Measurements from ENCODE around the gene LYRM4. TPM values are rescaled to one million over a fixed set of nuclear protein-coding genes. Genes with fewer than 3 reads are reported as not detected.

LYRM4 gene
- total and polyA plus RNA-seq, 4 donors = 15.2 to 23.2 (median 19.1) TPM

DNA sequence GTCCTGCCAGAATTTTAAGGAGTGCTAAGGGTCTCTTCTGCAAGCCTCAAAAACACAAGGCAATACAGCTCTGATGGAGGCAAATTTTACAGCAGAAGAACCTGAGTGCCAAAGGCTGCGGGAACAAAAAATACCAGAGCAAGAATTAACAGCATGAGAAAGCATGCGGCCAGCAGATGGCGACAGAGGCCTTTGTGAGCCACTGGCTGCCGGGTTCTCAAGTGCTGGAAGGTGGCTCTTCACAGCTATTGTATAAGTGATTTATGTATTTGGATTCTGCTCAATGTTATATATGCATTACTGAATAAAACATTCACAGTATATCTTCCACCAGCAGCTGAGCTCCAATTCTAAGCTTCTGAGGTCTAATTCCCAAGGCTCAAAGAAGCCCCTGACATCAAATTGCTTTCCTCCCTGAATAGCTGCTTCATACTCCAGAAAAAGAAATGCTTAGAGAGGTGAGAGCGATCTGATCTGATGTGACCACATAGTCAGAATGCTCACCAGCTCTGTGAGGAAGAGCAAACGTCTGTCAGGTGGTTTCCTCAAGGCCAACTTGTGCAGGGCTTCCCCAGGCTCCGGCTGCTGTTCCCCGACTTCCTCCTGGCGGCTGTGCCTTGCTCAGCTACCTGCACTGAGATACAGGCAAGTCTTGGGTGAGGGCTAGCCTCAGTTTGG is 117.0 kb downstream of the LYRM4 start:
- no peak overlapping the region for H3K9ac ChIP-seq (ENCODE audit: insufficient read depth in 1 of 2, low read length in 2 of 2)
- peaks cover 0 to 4% (median 0%) of the 10 kb centered on the region in 5 donors for H3K4me1 ChIP-seq (ENCODE audit: control insufficient read depth in 5 of 5, insufficient read depth in 5 of 5, low read length in 5 of 5)
- no peaks in the 10 kb centered on the region for H3K27me3 ChIP-seq (ENCODE audit: control insufficient read depth in 3 of 3, insufficient read depth in 3 of 3, low read length in 2 of 3)
- DNase-seq (peak; percentile 84 to 91 (median 87)), ATAC-seq (ENCODE audit: insufficient read depth, low FRiP score) (peak; percentile 73)
- no peaks in the 10 kb centered on the region for H3K36me3 ChIP-seq (ENCODE audit: control insufficient read depth in 4 of 4, insufficient read depth in 4 of 4, low read length in 4 of 4)
- H3K27ac ChIP-seq (ENCODE audit: low read depth in 1 of 2, low read length in 1 of 2) = no peak overlapping the region
- TF ChIP-seq, protein P1, sequence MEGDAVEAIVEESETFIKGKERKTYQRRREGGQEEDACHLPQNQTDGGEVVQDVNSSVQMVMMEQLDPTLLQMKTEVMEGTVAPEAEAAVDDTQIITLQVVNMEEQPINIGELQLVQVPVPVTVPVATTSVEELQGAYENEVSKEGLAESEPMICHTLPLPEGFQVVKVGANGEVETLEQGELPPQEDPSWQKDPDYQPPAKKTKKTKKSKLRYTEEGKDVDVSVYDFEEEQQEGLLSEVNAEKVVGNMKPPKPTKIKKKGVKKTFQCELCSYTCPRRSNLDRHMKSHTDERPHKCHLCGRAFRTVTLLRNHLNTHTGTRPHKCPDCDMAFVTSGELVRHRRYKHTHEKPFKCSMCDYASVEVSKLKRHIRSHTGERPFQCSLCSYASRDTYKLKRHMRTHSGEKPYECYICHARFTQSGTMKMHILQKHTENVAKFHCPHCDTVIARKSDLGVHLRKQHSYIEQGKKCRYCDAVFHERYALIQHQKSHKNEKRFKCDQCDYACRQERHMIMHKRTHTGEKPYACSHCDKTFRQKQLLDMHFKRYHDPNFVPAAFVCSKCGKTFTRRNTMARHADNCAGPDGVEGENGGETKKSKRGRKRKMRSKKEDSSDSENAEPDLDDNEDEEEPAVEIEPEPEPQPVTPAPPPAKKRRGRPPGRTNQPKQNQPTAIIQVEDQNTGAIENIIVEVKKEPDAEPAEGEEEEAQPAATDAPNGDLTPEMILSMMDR (IDR thresholded peaks at IDR 0.05; ENCODE audit: control extremely low read depth, extremely low read depth) = peak; percentile 97
- 21 to 40% methylated on average over 9 of the region's 9 CpGs for WGBS, 2 donors
- H3K9me3 ChIP-seq (ENCODE audit: control insufficient read depth in 4 of 4, insufficient read depth in 3 of 4, low read length in 3 of 4) = no peaks in the 10 kb centered on the region
- no peak overlapping the region for H3K4me3 ChIP-seq

DNA sequence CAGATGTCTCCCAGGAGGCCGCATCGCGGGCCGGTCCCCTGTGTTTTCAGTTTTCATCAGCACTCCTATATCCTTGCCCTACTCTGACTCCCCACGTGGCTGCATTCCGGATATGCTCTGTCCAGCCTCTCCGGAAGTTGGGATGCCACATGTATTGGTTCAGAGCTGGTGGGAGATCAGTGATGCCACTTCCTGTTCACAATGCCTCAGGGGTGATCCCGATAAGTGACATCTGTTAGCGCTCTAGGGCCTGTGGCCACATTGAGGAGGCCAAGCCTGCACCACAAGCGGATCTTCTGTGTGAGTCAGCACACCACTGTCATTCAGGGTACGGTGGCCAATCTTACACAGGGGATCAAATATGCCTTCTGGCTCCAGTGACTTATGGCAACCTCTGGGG is 117.8 kb downstream of the LYRM4 start:
- WGBS, 2 donors = 85 to 89% methylated on average over 11 of the region's 11 CpGs
- H3K4me3 ChIP-seq = no peak overlapping the region
- H3K27me3 ChIP-seq (ENCODE audit: control insufficient read depth in 3 of 3, insufficient read depth in 3 of 3, low read length in 2 of 3) = no peaks in the 10 kb centered on the region
- ATAC-seq (ENCODE audit: insufficient read depth, low FRiP score) (no peak), DNase-seq (no peak)
- no peaks in the 10 kb centered on the region for H3K9me3 ChIP-seq (ENCODE audit: control insufficient read depth in 4 of 4, insufficient read depth in 3 of 4, low read length in 3 of 4)
- H3K9ac ChIP-seq (ENCODE audit: insufficient read depth in 1 of 2, low read length in 2 of 2) = no peak overlapping the region
- peaks cover 0 to 4% (median 0%) of the 10 kb centered on the region in 5 donors for H3K4me1 ChIP-seq (ENCODE audit: control insufficient read depth in 5 of 5, insufficient read depth in 5 of 5, low read length in 5 of 5)
- TF ChIP-seq, protein P1 (IDR thresholded peaks at IDR 0.05; ENCODE audit: control extremely low read depth, extremely low read depth) = no peak
- H3K36me3 ChIP-seq (ENCODE audit: control insufficient read depth in 4 of 4, insufficient read depth in 4 of 4, low read length in 4 of 4) = no peaks in the 10 kb centered on the region
- no peak overlapping the region for H3K27ac ChIP-seq (ENCODE audit: low read depth in 1 of 2, low read length in 1 of 2)

DNA sequence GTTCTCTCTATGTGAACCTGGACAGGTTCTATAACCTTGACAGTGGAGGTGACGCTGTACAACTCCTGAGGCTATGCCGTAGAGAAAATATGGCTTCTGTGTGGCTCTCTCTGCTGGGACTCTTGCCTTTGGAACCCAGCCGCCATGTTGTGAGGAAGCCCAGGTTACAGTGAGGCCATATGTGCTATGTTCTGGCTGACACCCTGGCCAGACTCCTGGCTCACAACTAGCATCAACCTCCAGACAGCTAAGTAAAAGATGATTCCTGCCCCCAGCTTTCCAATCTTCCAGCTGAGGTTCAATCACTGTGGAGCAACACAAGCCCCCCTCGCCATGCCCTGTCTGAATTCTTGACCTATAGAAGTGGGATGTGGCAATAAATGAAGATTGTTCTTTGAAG is 118.6 kb downstream of the LYRM4 start:
- no peaks in the 10 kb centered on the region for H3K36me3 ChIP-seq (ENCODE audit: control insufficient read depth in 4 of 4, insufficient read depth in 4 of 4, low read length in 4 of 4)
- no peak overlapping the region for H3K27ac ChIP-seq (ENCODE audit: low read depth in 1 of 2, low read length in 1 of 2)
- 97 to 99% methylated on average over 4 of the region's 4 CpGs for WGBS, 2 donors
- H3K9ac ChIP-seq (ENCODE audit: insufficient read depth in 1 of 2, low read length in 2 of 2) = no peak overlapping the region
- no peaks in the 10 kb centered on the region for H3K27me3 ChIP-seq (ENCODE audit: control insufficient read depth in 3 of 3, insufficient read depth in 3 of 3, low read length in 2 of 3)
- no peak for DNase-seq
- no peak overlapping the region for H3K4me3 ChIP-seq
- H3K4me1 ChIP-seq (ENCODE audit: control insufficient read depth in 5 of 5, insufficient read depth in 5 of 5, low read length in 5 of 5) = peaks cover 0 to 4% (median 0%) of the 10 kb centered on the region in 5 donors
- no peaks in the 10 kb centered on the region for H3K9me3 ChIP-seq (ENCODE audit: control insufficient read depth in 4 of 4, insufficient read depth in 3 of 4, low read length in 3 of 4)
- no peak for ATAC-seq (ENCODE audit: insufficient read depth, low FRiP score)
- TF ChIP-seq, protein P1 (IDR thresholded peaks at IDR 0.05; ENCODE audit: control extremely low read depth, extremely low read depth) = no peak

DNA sequence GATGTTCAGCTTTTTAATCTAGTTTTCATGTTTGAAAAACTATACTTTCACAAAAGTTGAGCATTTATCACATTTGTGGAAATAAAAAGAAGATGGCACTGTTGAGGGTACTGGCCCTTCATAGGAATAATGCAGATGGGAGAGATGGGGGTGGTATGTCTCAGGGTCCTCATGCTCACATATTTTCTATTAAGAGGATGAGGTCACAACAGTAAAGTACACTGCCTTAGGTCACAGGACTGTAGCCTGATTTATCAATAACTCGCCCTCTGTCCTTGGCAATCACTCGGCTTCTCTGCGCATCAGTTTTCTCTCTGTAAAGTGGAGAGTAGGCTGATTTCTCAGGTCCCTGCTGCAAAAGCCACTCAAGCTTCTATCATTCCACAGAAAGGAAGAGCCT is 119.7 kb downstream of the LYRM4 start:
- no peaks in the 10 kb centered on the region for H3K9me3 ChIP-seq (ENCODE audit: control insufficient read depth in 4 of 4, insufficient read depth in 3 of 4, low read length in 3 of 4)
- no peak overlapping the region for H3K9ac ChIP-seq (ENCODE audit: insufficient read depth in 1 of 2, low read length in 2 of 2)
- 92 to 95% methylated on average over 3 of the region's 3 CpGs for WGBS, 2 donors
- no peaks in the 10 kb centered on the region for H3K27me3 ChIP-seq (ENCODE audit: control insufficient read depth in 3 of 3, insufficient read depth in 3 of 3, low read length in 2 of 3)
- ATAC-seq (ENCODE audit: insufficient read depth, low FRiP score) (no peak), DNase-seq (no peak)
- TF ChIP-seq, protein P1 (IDR thresholded peaks at IDR 0.05; ENCODE audit: control extremely low read depth, extremely low read depth) = no peak
- H3K4me3 ChIP-seq = no peak overlapping the region
- peaks cover 0 to 4% (median 0%) of the 10 kb centered on the region in 5 donors for H3K4me1 ChIP-seq (ENCODE audit: control insufficient read depth in 5 of 5, insufficient read depth in 5 of 5, low read length in 5 of 5)
- H3K36me3 ChIP-seq (ENCODE audit: control insufficient read depth in 4 of 4, insufficient read depth in 4 of 4, low read length in 4 of 4) = no peaks in the 10 kb centered on the region
- no peak overlapping the region for H3K27ac ChIP-seq (ENCODE audit: low read depth in 1 of 2, low read length in 1 of 2)

Measured in lung (tissue), 12 donors.